ENCODE data around the gene CADM1.

Gene CADM1

DNA sequence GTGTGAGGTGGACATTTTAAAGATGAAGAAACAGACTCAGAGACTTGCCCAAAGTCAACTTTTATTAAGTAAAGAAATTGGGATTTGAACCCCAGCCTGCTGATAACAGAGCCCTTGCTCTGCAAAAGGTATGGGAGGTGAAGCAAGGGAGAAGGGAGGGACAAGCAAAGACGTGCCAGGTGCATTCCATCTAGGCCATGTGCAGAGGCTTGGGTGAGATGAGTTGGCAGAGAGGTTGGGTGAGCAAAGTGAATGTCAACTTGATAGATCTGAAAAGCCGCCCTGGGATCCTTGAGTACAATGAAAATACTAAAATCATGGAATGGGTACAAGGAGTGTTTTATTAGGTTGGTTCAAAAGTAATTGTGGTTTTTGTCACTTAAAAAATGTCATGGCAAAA lies 341.3 kb downstream of the CADM1 start:
- no peak for DNase-seq (ENCODE audit: low read depth in 2 of 2)
- H3K4me3 ChIP-seq (replicated peaks in 1 of 2; ENCODE audit: low read depth in 2 of 2, low read length in 2 of 2) = no peak overlapping the region
- TF ChIP-seq, protein P1, sequence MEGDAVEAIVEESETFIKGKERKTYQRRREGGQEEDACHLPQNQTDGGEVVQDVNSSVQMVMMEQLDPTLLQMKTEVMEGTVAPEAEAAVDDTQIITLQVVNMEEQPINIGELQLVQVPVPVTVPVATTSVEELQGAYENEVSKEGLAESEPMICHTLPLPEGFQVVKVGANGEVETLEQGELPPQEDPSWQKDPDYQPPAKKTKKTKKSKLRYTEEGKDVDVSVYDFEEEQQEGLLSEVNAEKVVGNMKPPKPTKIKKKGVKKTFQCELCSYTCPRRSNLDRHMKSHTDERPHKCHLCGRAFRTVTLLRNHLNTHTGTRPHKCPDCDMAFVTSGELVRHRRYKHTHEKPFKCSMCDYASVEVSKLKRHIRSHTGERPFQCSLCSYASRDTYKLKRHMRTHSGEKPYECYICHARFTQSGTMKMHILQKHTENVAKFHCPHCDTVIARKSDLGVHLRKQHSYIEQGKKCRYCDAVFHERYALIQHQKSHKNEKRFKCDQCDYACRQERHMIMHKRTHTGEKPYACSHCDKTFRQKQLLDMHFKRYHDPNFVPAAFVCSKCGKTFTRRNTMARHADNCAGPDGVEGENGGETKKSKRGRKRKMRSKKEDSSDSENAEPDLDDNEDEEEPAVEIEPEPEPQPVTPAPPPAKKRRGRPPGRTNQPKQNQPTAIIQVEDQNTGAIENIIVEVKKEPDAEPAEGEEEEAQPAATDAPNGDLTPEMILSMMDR (IDR thresholded peaks at IDR 0.05; ENCODE audit: low read depth, low read length) = no peak

DNA sequence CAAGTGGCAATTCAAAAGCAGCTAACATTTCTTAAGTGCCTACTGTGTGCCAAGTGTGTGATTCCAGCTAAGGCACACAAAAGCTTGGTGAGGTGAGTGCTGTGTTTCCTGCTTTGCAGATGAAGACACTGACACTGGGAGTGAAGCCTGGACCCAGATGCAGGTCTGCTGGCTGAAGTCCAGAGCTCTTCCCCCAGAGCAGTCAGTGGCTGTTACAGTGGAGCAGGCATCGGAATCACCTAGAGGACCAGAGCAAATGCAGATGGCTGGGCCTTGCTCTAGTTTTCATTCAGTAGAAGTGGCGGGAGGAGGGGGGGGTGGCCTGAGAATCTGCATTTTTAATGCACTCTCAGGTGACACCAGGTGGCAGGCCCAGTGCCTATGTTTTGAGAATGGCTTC lies 342.3 kb downstream of the CADM1 start:
- TF ChIP-seq, protein P1 (IDR thresholded peaks at IDR 0.05; ENCODE audit: low read depth, low read length) = no peak
- DNase-seq (ENCODE audit: low read depth in 2 of 2) = no peak
- H3K4me3 ChIP-seq (replicated peaks in 1 of 2; ENCODE audit: low read depth in 2 of 2, low read length in 2 of 2) = no peak overlapping the region

DNA sequence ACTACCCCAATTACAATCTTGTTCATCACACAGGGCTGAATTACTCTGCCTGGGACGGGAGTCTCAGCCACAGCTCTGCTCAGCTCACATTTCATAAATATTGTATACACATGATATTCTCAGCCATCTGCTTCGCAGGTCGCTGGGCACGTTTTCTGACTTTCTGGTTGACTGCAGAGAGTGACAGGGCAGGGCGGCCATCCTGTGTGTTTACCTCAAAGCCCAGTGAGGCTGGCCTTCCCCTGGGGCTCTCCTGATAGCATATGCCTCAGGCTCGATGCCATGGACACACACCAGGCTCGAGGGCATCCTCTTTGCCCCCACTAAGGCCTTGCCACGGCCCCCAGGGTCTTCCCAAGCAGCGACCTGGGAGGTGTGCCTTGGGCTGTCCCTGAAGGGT lies 345.0 kb downstream of the CADM1 start:
- no peak for DNase-seq (ENCODE audit: low read depth in 2 of 2)
- no peak overlapping the region for H3K4me3 ChIP-seq (replicated peaks in 1 of 2; ENCODE audit: low read depth in 2 of 2, low read length in 2 of 2)
- TF ChIP-seq, protein P1 (IDR thresholded peaks at IDR 0.05; ENCODE audit: low read depth, low read length) = no peak

DNA sequence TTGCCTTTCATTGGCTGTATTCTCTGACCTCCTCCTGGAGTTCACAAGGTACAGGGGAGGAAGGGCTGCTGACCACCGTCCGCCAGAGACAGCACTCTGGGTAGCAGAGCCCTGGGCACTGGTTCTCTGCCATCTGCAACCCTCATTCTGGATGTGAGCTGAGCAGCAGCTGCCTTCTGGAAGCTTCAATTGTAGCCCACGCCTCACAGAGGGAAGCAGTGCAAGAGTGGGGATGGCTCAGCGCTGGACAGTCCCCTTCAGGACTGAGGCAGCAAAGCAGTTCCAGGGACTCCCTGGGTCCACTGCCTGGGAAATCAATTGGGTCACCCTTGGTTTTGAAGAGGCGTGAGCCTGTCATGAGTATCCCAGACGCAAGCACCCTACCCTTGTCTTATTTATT lies 346.2 kb downstream of the CADM1 start:
- TF ChIP-seq, protein P1 (IDR thresholded peaks at IDR 0.05; ENCODE audit: low read depth, low read length) = no peak
- no peak overlapping the region for H3K4me3 ChIP-seq (replicated peaks in 1 of 2; ENCODE audit: low read depth in 2 of 2, low read length in 2 of 2)
- DNase-seq (ENCODE audit: low read depth in 2 of 2) = no peak

DNA sequence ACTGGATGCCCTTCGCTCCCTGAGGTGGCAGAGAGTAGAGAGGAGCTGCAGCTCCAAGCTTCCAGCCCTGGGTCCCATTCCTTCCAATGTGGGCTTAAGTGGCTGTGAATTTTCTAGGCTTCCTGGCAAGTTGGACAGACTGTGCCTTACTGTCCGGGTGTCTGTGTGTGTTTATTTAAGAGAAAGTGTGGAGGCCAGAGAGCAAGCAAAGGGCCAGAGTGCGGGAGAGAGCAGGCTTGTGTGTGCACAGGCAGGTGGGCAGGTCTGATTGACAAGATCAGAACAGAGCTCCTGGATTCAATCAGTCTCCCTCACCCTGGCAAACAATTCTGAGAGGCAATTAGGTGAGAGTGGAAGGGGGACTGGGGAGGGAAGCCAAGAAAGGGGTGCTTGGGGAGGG lies 347.0 kb downstream of the CADM1 start:
- TF ChIP-seq, protein P1 (IDR thresholded peaks at IDR 0.05; ENCODE audit: low read depth, low read length) = no peak
- no peak overlapping the region for H3K4me3 ChIP-seq (replicated peaks in 1 of 2; ENCODE audit: low read depth in 2 of 2, low read length in 2 of 2)
- DNase-seq (ENCODE audit: low read depth in 2 of 2) = no peak

DNA sequence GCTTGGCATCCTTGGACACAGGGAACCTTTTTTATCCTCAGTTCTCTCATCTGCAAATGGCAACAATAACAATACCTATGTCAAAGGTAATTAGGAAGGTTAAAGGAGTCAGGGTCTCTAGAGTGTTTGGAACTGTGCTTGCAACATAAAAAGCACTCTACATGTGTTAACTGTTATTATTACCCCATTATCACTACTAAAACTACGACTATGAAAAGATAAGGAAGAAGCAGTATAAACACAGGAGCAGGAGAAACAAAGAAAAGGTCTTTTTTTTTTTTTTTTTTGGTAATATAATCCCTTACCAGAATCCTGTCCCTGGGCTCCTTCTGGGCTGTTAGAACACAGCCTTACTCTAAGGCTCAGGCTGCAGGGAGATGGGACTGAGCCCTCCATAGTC lies 348.2 kb downstream of the CADM1 start:
- H3K4me3 ChIP-seq (replicated peaks in 1 of 2; ENCODE audit: low read depth in 2 of 2, low read length in 2 of 2) = no peak overlapping the region
- TF ChIP-seq, protein P1 (IDR thresholded peaks at IDR 0.05; ENCODE audit: low read depth, low read length) = no peak
- DNase-seq (ENCODE audit: low read depth in 2 of 2) = no peak

DNA sequence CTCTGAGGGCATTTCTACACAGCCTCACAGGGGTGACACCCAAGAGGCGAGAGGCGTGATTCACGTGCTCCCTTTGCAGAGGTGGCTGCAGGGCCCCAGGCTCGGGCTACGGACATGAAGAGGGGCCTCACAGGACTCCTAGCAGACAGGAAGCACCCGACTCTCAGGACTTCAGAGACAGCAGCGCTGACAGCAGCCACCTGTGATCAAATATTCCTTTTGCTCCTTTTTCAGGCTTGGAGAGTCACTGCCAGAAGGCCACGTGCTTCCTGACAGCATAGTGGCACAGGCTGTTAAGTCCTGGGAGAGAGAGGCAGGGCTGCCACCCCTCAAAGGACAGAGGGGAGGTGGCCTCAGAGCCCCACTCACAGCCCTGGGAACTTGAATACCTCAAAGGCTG lies 348.9 kb downstream of the CADM1 start:
- DNase-seq (ENCODE audit: low read depth in 2 of 2) = no peak
- H3K4me3 ChIP-seq (replicated peaks in 1 of 2; ENCODE audit: low read depth in 2 of 2, low read length in 2 of 2) = no peak overlapping the region
- TF ChIP-seq, protein P1 (IDR thresholded peaks at IDR 0.05; ENCODE audit: low read depth, low read length) = no peak

Data from cardiac fibroblast (primary cell).